GM19324 (cell line): Measurements from ENCODE around the gene SP8.

Experiments used
- ATAC-seq: cut with Tn5 transposase; IDR thresholded peaks from one replicate; pipeline ENCODE4 v1.9.1; 2021; ENCODE audit warnings: mild to moderate bottlenecking, moderate library complexity; ENCODE audit not compliant: unreplicated experiment, low FRiP score

The SP8 gene

GRCh38 chr7:20776942-20777341 is 9.7 kb downstream of the SP8 start:
- no peak for ATAC-seq

GRCh38 chr7:20776214-20776911 is 10.3 kb downstream of the SP8 start:
- no peak for ATAC-seq

GRCh38 chr7:20754001-20754400 is 32.7 kb downstream of the SP8 start:
- ATAC-seq = no peak

- ATAC-seq = no peak
Measured at GRCh38 chr7:20749906-20750305, 36.8 kb downstream of the SP8 start.

- ATAC-seq = no peak
Measured at GRCh38 chr7:20748853-20749252, 37.8 kb downstream of the SP8 start.

- no peak for ATAC-seq
Measured at GRCh38 chr7:20747001-20747400, 39.7 kb downstream of the SP8 start.

- no peak for ATAC-seq
Measured at GRCh38 chr7:20745702-20746101, 41.0 kb downstream of the SP8 start.

- ATAC-seq = no peak
Measured at GRCh38 chr7:20744954-20745446, 41.7 kb downstream of the SP8 start.

- ATAC-seq = peak; percentile 46
Measured at GRCh38 chr7:20742913-20743312, 43.8 kb downstream of the SP8 start.

- ATAC-seq = no peak
Measured at GRCh38 chr7:20741801-20742200, 44.9 kb downstream of the SP8 start.

- peak; percentile 33 for ATAC-seq
Measured at GRCh38 chr7:20738518-20739481, 47.9 kb downstream of the SP8 start.

- peak; percentile 86 for ATAC-seq
Measured at GRCh38 chr7:20737840-20738448, 48.7 kb downstream of the SP8 start.

GRCh38 chr7:20735346-20736065 is 51.2 kb downstream of the SP8 start:
- ATAC-seq = no peak
